ENCODE results near the gene PALMD. TPM values are rescaled to one million over a fixed set of nuclear protein-coding genes. Genes with fewer than 3 reads are reported as not detected.

Gene PALMD
- total RNA-seq, 4 donors from 2014 or later, result 17.8 to 64.3 (median 40.6) TPM

DNA sequence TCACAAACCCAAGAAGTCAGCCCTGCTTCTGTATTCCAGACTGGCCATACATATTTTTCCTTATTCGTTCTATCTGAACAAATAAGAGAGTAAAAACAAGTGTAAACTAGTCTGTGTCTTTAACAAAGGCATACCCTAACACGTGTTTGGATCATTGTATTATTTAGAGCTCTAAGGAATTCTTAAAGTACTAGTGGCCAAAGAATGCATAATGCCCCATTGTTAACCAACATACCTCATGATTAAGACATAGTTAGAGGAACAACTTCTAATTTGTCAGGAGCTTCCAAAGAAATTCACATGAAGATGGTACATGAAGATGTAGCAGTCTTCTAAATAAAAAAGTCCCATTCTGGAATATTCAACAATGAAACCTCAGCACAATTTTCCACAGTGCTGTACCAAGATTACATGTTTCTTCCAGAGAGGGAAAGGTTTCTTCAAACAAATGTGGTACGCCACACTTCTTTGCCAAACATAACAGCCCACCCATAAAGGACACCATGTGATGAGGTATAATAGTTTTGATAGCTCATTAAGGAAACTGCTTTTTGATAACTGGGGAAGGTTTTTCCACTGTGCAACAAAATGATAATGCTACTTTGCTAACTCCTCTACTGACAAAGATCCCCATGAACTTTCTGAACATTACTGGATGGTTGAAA lies 5.0 kb downstream of the PALMD start:
- TF ChIP-seq POLR2A (IDR thresholded peaks at IDR 0.05), result no peak
- TF ChIP-seq, protein P1, sequence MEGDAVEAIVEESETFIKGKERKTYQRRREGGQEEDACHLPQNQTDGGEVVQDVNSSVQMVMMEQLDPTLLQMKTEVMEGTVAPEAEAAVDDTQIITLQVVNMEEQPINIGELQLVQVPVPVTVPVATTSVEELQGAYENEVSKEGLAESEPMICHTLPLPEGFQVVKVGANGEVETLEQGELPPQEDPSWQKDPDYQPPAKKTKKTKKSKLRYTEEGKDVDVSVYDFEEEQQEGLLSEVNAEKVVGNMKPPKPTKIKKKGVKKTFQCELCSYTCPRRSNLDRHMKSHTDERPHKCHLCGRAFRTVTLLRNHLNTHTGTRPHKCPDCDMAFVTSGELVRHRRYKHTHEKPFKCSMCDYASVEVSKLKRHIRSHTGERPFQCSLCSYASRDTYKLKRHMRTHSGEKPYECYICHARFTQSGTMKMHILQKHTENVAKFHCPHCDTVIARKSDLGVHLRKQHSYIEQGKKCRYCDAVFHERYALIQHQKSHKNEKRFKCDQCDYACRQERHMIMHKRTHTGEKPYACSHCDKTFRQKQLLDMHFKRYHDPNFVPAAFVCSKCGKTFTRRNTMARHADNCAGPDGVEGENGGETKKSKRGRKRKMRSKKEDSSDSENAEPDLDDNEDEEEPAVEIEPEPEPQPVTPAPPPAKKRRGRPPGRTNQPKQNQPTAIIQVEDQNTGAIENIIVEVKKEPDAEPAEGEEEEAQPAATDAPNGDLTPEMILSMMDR (IDR thresholded peaks at IDR 0.05), result no peak

DNA sequence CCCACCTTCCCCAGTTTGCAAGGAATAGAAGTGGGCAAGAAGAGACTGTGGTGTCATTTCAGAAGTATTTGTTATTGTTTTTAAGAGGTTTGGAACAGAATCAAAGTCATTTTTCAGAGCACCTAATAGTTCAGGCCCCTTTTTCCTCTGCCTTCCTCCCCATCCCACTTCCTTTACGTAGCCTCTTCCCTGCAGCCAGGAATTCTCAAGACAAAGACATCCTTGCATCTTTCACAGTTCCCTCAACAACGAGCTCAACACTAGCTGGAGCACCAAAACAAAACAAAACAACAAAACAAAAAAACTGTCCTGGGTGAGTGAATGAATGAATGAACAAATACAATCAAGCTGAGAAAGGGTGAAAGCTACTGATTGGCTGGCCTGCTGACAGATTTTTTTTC lies 7.0 kb downstream of the PALMD start:
- no peak for TF ChIP-seq POLR2A (IDR thresholded peaks at IDR 0.05)
- TF ChIP-seq, protein P1 (IDR thresholded peaks at IDR 0.05), result no peak
- Histone ChIP-seq H3K9me3 (no peaks in the 10 kb centered on the region), H3K27ac (peak overlapping the region; percentile 78 to 90), H3K27me3 (no peaks in the 10 kb centered on the region), H3K36me3 (no peaks in the 10 kb centered on the region), H3K4me3 (no peak overlapping the region), H3K4me1 (no peaks in the 10 kb centered on the region)
- intact Hi-C loops (cut with DNase I; ENCODE audit: low total_unique reads), result no loop called here
- no peak for DNase-seq

More for the DNA sequence above, 5.0 kb downstream of the PALMD start:
- no peak for DNase-seq
- intact Hi-C loops (cut with DNase I; ENCODE audit: low total_unique reads), result no loop called here
- Histone ChIP-seq H3K36me3 (no peaks in the 10 kb centered on the region), H3K4me1 (no peaks in the 10 kb centered on the region), H3K4me3 (no peak overlapping the region), H3K9me3 (no peaks in the 10 kb centered on the region), H3K27ac (peak overlapping the region; percentile 78 to 90), H3K27me3 (no peaks in the 10 kb centered on the region)

DNA sequence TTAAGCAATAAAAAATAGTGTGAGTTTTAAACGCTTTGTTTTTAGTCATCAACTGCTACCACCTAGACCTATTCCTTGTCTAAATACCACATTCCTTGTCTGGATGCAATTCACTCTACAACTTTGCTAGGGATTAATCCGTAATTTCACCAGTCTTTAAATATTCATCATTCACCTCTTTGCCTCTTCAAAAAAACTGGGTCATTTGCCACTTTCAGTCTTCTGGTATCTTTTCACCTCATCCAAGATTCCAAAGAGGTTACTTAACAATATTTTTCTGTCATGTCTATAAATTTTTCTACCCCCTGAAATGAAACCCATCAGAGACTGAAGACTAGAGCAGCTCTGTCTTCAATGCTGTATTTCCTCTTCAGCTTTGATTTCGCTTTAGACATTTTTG lies 9.5 kb downstream of the PALMD start:
- Histone ChIP-seq H3K4me3 (no peak overlapping the region), H3K36me3 (no peaks in the 10 kb centered on the region), H3K4me1 (no peaks in the 10 kb centered on the region), H3K27me3 (no peaks in the 10 kb centered on the region), H3K9me3 (no peaks in the 10 kb centered on the region), H3K27ac (peak overlapping the region in 1 of 2 donors; percentile 16)
- intact Hi-C loops (cut with DNase I; ENCODE audit: low total_unique reads), result no loop called here
- TF ChIP-seq, protein P1 (IDR thresholded peaks at IDR 0.05), result no peak
- no peak for TF ChIP-seq POLR2A (IDR thresholded peaks at IDR 0.05)
- DNase-seq, result no peak

DNA sequence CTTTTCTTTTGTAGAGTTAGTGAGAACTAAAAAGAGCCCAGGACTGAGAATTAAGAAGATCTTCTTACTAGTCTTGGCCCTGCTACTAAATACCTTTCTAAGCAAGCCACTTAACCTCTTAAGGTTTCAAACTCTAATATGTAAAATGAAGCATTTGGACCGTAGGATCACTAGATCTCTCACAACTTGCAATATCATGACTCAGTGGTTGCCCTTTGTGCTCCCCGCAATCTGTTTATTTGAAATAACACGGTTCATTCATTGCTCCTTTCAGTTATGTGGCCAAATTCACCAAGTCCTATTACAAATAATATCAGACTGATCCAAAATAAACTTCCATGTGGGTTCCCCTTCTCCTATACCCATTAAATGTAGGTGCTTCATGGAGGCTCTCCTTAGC lies 10.8 kb downstream of the PALMD start:
- Histone ChIP-seq H3K4me1 (peaks cover 0 to 10% of the 10 kb centered on the region in 2 donors), H3K36me3 (no peaks in the 10 kb centered on the region), H3K27ac (peak overlapping the region in 1 of 2 donors; percentile 56), H3K4me3 (no peak overlapping the region), H3K9me3 (no peaks in the 10 kb centered on the region), H3K27me3 (no peaks in the 10 kb centered on the region)
- DNase-seq, result no peak
- TF ChIP-seq, protein P1 (IDR thresholded peaks at IDR 0.05), result no peak
- no peak for TF ChIP-seq POLR2A (IDR thresholded peaks at IDR 0.05)
- intact Hi-C loops (cut with DNase I; ENCODE audit: low total_unique reads), result no loop called here

DNA sequence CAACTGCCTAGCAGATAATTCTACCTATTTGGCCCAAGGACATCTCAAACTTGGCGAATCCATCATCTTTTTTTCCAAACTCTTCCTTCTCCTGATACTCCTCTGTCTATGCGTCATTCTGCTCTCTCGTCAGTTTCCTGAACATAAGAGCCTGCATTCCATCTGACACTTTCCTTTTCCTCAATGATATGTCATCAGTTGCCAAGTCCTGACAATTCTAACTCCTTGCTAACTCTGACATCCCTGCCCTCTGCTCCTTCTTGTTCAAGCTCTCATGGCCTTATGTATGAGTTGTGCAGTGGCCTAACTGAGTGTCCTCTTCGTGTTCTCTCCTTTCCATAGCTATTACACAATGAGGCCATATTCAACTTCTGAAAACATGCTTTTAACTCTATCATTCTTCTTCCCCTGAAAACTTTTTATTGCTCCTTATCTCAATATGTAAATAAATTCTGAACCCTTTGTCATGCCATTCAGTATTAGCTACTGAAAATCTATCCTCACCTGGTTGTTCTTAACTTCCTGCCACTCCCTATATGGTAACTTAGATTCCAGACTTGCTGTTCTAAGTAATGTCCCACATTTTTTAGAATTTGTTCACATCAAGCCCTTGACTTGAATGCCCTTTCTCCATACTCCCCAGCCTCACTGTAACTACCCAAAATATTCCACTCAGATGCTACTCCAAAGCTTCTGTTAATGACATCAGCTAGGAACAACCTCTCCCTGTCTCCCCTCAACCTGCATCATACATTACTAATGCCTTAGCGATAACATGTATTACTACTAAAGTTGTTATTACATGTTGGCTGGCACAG lies 11.5 kb downstream of the PALMD start:
- intact Hi-C loops (cut with DNase I; ENCODE audit: low total_unique reads), result no loop called here
- Histone ChIP-seq H3K4me1 (peaks cover 0 to 15% of the 10 kb centered on the region in 2 donors), H3K9me3 (no peaks in the 10 kb centered on the region), H3K36me3 (no peaks in the 10 kb centered on the region), H3K27ac (peak overlapping the region; percentile 13 to 56), H3K4me3 (no peak overlapping the region), H3K27me3 (no peaks in the 10 kb centered on the region)
- TF ChIP-seq, protein P1 (IDR thresholded peaks at IDR 0.05), result no peak
- TF ChIP-seq POLR2A (IDR thresholded peaks at IDR 0.05), result peak in 1 of 2 donors; percentile 31
- no peak for DNase-seq
